GM18951 (cell line): ENCODE results near the gene ARHGAP19.

Experiments
- POLR2A ChIP-seq: IDR thresholded peaks from 4 replicates; pipeline ENCODE4 v1.6.1; 2011; ENCODE audit warnings: mild to moderate bottlenecking; ENCODE audit not compliant: insufficient read length, insufficient read depth; ENCODE audit errors: extremely low read depth
- in situ Hi-C: fragments of 300-500 bp; cut with MboI; formaldehyde crosslinking; loops from one replicate; pipeline ENCODE4 v1.12.0; 2022; ENCODE audit warnings: low sequenced_read_pairs, mixed read lengths, inconsistent platforms; ENCODE audit not compliant: unreplicated experiment

The ARHGAP19 gene

GRCh38 chr10:97292097-97292861 is at the start of gene ARHGAP19:
Gene ARHGAP19, minus strand, starts transcription at chr10:97292637. Its CDS starts 10 bp downstream, at chr10:97292627.
- in situ Hi-C loops = no loop called here
- peak; percentile 72 for TF ChIP-seq POLR2A

- TF ChIP-seq POLR2A = no peak
- in situ Hi-C loops = no loop called here
Measured at GRCh38 chr10:97341416-97341815, 49.0 kb upstream of the ARHGAP19 start.

GRCh38 chr10:97338041-97338440 is 45.6 kb upstream of the ARHGAP19 start:
- in situ Hi-C loops = no loop called here
- no peak for TF ChIP-seq POLR2A

GRCh38 chr10:97336942-97337831 is 44.8 kb upstream of the ARHGAP19 start:
- no peak for TF ChIP-seq POLR2A
- in situ Hi-C loops = no loop called here

- in situ Hi-C loops = no loop called here
- TF ChIP-seq POLR2A = no peak
Measured at GRCh38 chr10:97336446-97336845, 44.0 kb upstream of the ARHGAP19 start.

GRCh38 chr10:97336006-97336405 is 43.6 kb upstream of the ARHGAP19 start:
- TF ChIP-seq POLR2A = no peak
- in situ Hi-C loops = no loop called here

- in situ Hi-C loops = no loop called here
- no peak for TF ChIP-seq POLR2A
Measured at GRCh38 chr10:97335188-97335619, 42.8 kb upstream of the ARHGAP19 start.

- TF ChIP-seq POLR2A = peak; percentile 47
- in situ Hi-C loops = no loop called here
Measured at GRCh38 chr10:97334370-97335175, 42.1 kb upstream of the ARHGAP19 start, which contains the start of gene FRAT2. Gene FRAT2, minus strand, starts transcription at chr10:97334729. Its CDS starts 157 bp downstream, at chr10:97334572.

GRCh38 chr10:97333601-97334369 is 41.3 kb upstream of the ARHGAP19 start:
- in situ Hi-C loops = no loop called here

GRCh38 chr10:97333351-97333600 is 40.8 kb upstream of the ARHGAP19 start:
- in situ Hi-C loops = no loop called here

More at GRCh38 chr10:97333601-97334369, 41.3 kb upstream of the ARHGAP19 start:
- TF ChIP-seq POLR2A = no peak

GRCh38 chr10:97332591-97333350 is 40.3 kb upstream of the ARHGAP19 start:
- no peak for TF ChIP-seq POLR2A
- in situ Hi-C loops = no loop called here

More at GRCh38 chr10:97333351-97333600, 40.8 kb upstream of the ARHGAP19 start:
- TF ChIP-seq POLR2A = no peak

GRCh38 chr10:97331153-97331703 is 38.8 kb upstream of the ARHGAP19 start:
- no peak for TF ChIP-seq POLR2A
- in situ Hi-C loops = no loop called here

- in situ Hi-C loops = no loop called here
- TF ChIP-seq POLR2A = no peak
Measured at GRCh38 chr10:97329766-97330165, 37.3 kb upstream of the ARHGAP19 start.
